ENCODE measurements around the gene FAM186B.

Gene FAM186B

DNA sequence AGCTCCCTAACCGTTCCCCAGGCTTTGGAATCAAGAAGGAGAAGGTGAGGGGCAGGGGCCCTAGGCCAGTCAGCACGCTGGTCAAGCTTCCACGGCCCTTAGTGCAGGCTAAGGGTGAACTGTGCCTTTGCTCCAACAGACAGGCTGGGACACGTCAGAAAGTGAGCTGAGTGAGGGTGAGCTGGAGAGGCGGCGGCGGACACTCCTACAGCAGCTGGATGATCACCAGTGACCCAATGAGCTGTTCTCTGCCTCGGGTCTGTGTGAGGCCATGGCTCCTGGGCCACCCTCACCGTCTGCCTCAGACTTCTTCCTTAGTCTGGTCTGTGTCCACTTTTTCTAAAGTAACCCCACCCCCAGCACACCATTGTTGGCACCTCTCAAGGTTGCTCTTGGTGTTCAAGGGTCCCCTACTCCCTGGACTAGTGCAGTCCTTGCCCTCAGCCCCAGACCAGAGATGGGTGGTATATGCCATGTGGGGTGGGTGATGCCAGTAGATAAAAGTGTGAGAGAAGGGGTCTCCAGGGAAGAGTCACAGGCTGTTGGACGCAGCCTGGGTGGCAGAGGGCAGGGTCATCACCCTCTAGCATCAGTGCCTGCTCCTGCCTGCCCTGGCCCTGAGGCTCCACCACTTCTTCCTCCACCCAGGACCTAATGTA lies 38.7 kb upstream of the FAM186B start:
- DNase-seq (ENCODE audit: low read depth) = no peak
- TF ChIP-seq, protein P1, sequence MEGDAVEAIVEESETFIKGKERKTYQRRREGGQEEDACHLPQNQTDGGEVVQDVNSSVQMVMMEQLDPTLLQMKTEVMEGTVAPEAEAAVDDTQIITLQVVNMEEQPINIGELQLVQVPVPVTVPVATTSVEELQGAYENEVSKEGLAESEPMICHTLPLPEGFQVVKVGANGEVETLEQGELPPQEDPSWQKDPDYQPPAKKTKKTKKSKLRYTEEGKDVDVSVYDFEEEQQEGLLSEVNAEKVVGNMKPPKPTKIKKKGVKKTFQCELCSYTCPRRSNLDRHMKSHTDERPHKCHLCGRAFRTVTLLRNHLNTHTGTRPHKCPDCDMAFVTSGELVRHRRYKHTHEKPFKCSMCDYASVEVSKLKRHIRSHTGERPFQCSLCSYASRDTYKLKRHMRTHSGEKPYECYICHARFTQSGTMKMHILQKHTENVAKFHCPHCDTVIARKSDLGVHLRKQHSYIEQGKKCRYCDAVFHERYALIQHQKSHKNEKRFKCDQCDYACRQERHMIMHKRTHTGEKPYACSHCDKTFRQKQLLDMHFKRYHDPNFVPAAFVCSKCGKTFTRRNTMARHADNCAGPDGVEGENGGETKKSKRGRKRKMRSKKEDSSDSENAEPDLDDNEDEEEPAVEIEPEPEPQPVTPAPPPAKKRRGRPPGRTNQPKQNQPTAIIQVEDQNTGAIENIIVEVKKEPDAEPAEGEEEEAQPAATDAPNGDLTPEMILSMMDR (IDR thresholded peaks at IDR 0.05; ENCODE audit: control insufficient read depth, insufficient read depth, low read depth, low read length, missing control alignments) = no peak
- H3K4me3 ChIP-seq (ENCODE audit: control insufficient read depth, low read depth, low read length) = no peak overlapping the region

DNA sequence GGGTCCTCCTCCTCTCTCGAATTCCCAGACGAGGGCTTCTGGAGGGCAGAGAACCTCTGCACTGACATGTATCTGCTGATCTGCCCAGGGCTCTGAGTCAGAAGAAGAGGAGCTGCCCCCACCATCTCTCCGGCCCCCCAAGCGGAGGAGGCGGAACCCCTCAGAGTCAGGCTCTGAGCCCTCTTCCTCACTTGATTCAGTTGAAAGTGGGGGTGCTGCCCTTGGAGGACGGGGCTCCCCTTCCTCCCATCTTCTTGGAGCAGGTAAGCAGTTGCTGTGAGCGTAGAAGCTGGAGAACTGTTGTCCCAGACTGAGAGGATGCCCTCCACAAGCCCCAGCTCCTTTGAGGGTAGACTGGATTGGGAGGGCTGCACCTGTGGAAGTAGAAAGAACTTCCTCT lies 37.7 kb upstream of the FAM186B start:
- DNase-seq (ENCODE audit: low read depth) = no peak
- H3K4me3 ChIP-seq (ENCODE audit: control insufficient read depth, low read depth, low read length) = no peak overlapping the region
- TF ChIP-seq, protein P1 (IDR thresholded peaks at IDR 0.05; ENCODE audit: control insufficient read depth, insufficient read depth, low read depth, low read length, missing control alignments) = no peak

- no peak overlapping the region for H3K4me3 ChIP-seq (ENCODE audit: control insufficient read depth, low read depth, low read length)
- DNase-seq (ENCODE audit: low read depth) = no peak
- TF ChIP-seq, protein P1 (IDR thresholded peaks at IDR 0.05; ENCODE audit: control insufficient read depth, insufficient read depth, low read depth, low read length, missing control alignments) = no peak
Measured at GRCh38 chr12:49642370-49642802, 36.9 kb upstream of the FAM186B start.

GRCh38 chr12:49641748-49642369 lies 36.4 kb upstream of the FAM186B start:
- TF ChIP-seq, protein P1 (IDR thresholded peaks at IDR 0.05; ENCODE audit: control insufficient read depth, insufficient read depth, low read depth, low read length, missing control alignments) = no peak
- no peak for DNase-seq (ENCODE audit: low read depth)
- no peak overlapping the region for H3K4me3 ChIP-seq (ENCODE audit: control insufficient read depth, low read depth, low read length)

DNA sequence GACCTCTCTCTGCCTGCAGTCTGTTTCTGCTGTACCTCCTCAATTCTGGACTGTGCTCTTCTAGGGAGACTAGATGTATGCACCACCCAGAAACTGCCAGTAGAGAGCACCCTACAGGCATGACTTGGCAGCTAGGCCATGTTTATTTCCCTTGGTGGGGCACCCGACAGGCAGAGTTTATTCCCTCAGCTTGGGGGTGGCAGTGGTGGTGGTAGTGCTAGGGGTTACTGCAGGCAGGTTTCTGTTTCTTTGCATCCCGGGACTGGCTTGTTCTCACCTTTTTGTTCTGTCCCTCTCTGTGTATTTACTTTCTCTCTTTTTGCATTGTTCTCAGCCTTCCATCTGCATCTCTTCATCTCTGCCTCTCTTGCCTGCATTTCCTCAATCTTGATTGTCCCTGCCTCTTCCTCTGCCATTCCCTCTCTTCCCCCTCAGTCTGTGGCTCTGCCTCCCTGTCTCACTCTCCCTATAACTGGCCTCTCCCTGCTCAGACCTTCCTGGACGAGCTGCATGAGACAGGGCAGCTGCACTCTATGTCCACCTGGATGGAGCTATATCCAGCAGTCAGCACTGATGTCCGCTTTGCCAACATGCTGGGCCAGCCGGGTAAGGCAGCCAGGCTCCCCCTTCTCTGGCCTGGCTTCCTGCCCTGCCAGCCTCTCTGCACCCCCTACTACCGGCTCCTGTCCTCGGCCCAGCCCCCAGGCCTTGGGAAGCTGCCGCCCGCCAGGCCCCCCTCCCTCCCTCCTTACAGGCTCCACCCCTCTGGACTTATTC lies 31.7 kb upstream of the FAM186B start:
- TF ChIP-seq, protein P1 (IDR thresholded peaks at IDR 0.05; ENCODE audit: control insufficient read depth, insufficient read depth, low read depth, low read length, missing control alignments) = peak; percentile 81
- DNase-seq (ENCODE audit: low read depth) = peak; percentile 33
- H3K4me3 ChIP-seq (ENCODE audit: control insufficient read depth, low read depth, low read length) = no peak overlapping the region

- no peak overlapping the region for H3K4me3 ChIP-seq (ENCODE audit: control insufficient read depth, low read depth, low read length)
- DNase-seq (ENCODE audit: low read depth) = no peak
- TF ChIP-seq, protein P1 (IDR thresholded peaks at IDR 0.05; ENCODE audit: control insufficient read depth, insufficient read depth, low read depth, low read length, missing control alignments) = no peak
Measured at GRCh38 chr12:49636574-49636973, 31.1 kb upstream of the FAM186B start.

Measured in AG09309 (cell line).